ENCODE measurements around the gene BACE2.

Gene BACE2

GRCh38 chr21:41139275-41139674, 28.7 kb upstream of the BACE2 start:
- H3K4me3 ChIP-seq (ENCODE audit: low read depth, low read length), result no peak overlapping the region
- TF ChIP-seq CTCF (IDR thresholded peaks at IDR 0.05; ENCODE audit: control insufficient read depth, extremely low read depth, insufficient read depth), result no peak
- DNase-seq (ENCODE audit: low read depth), result no peak

- no peak overlapping the region for H3K4me3 ChIP-seq (ENCODE audit: low read depth, low read length)
- TF ChIP-seq CTCF (IDR thresholded peaks at IDR 0.05; ENCODE audit: control insufficient read depth, extremely low read depth, insufficient read depth), result no peak
- DNase-seq (ENCODE audit: low read depth), result no peak
Observed at GRCh38 chr21:41139951-41140350, 28.0 kb upstream of the BACE2 start.

GRCh38 chr21:41141031-41141457, 26.9 kb upstream of the BACE2 start:
- TF ChIP-seq CTCF (IDR thresholded peaks at IDR 0.05; ENCODE audit: control insufficient read depth, extremely low read depth, insufficient read depth), result no peak
- DNase-seq (ENCODE audit: low read depth), result peak; percentile 26
- H3K4me3 ChIP-seq (ENCODE audit: low read depth, low read length), result no peak overlapping the region

GRCh38 chr21:41142051-41142795, 25.7 kb upstream of the BACE2 start:
- no peak for DNase-seq (ENCODE audit: low read depth)
- TF ChIP-seq CTCF (IDR thresholded peaks at IDR 0.05; ENCODE audit: control insufficient read depth, extremely low read depth, insufficient read depth), result no peak
- H3K4me3 ChIP-seq (ENCODE audit: low read depth, low read length), result no peak overlapping the region

GRCh38 chr21:41143596-41144325, 24.2 kb upstream of the BACE2 start:
- no peak for TF ChIP-seq CTCF (IDR thresholded peaks at IDR 0.05; ENCODE audit: control insufficient read depth, extremely low read depth, insufficient read depth)
- DNase-seq (ENCODE audit: low read depth), result no peak

GRCh38 chr21:41147096-41147978, 20.6 kb upstream of the BACE2 start:
- no peak for DNase-seq (ENCODE audit: low read depth)
- TF ChIP-seq CTCF (IDR thresholded peaks at IDR 0.05; ENCODE audit: control insufficient read depth, extremely low read depth, insufficient read depth), result no peak

More at GRCh38 chr21:41143596-41144325, 24.2 kb upstream of the BACE2 start:
- H3K4me3 ChIP-seq (ENCODE audit: low read depth, low read length), result no peak overlapping the region

More at GRCh38 chr21:41147096-41147978, 20.6 kb upstream of the BACE2 start:
- H3K4me3 ChIP-seq (ENCODE audit: low read depth, low read length), result no peak overlapping the region
